Skeletal muscle cell (primary cell): ENCODE data around the gene SSC5D.

Experiments
- DNase-seq: peaks from one replicate; pipeline ENCODE4 v3.0.0-alpha.2; 2010; ENCODE audit warnings: low read depth
- H3K4me3 ChIP-seq: 2 replicates; pipeline ENCODE4 v1.5.1; 2011; ENCODE audit warnings: low read depth, mild to moderate bottlenecking, control low read depth, low read length, moderate library complexity

The SSC5D gene

DNA sequence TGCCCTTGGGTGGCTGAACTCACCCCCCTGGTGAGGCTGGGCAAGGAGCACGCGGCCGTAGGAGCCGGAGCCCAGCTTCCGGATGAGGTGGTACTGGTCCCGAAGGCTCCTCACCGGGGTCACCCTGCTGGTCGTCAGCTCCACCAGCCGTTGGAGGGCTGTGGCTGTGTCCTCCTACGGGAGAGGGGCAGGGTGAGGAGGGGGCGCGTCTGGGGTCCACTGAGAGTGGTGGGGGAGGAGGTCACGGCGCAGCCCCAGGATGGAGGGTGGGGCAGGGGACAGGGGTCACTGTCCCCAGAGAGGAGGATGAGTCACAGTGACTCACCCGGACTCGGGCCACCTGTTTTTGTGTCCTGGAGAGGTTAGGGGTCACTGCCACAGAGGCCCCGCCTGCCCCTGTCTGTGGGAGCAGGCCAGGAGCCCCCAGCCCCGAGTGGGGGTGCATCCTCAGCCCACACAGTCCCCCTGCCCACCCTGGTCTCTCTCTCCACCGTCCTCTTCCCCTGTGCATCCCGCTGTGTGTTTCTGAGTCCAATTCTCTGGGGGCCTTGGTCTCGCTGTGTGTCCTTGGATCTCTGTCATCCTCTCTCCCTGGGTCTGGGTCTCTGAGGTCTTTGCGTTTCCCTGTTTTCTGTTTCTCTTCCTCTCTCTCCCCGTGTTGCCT, 56.7 kb downstream of the SSC5D start:
- DNase-seq: no peak
- H3K4me3 ChIP-seq: no peak overlapping the region

DNA sequence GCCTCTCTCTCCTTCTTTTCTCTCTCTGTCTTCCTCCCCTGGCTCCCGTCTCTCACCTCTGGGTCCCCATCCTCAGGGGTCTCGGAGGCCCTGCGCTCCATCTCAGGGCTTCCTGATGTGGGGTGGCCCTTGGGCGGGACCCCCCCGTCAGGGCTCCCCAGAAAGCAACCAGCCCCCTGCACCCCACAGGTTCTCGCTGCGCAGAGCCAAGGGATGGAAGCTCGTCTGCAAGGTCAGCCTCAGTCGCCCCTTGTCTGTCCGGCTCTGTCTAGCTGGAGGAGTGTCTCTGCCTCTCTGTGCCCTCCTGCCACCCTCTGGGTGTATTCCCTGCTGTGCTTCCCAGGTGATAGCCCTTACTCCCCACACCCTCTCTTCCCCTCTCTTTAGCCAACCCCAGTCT, 57.2 kb downstream of the SSC5D start, which contains the start of gene SBK3:
Gene SBK3, minus strand, starts transcription at position 101 of the 400 bp plus-strand sequence. Its CDS starts 0 bp downstream, at position 101.
- no peak for DNase-seq
- H3K4me3 ChIP-seq: no peak within 1 kb of the TSS

DNA sequence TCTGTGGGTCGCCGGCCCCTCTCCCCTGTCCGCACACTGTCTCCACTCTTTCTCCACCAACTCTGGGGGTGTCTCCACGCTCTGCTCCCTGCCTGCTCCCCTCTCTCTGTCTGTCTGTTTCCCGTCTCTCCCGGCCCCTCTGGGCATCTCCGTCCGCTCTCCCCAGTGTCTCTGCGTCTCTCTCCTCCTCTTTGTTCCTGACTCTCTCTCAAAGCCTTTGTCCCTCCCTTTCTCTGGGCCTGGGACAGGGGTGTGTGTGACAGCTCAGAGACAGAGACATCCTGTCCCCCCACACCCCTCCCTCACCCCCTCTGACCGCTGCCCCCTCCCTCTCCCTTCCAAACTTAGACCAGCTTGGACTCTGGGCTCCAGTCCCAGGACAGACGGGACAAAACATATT, 57.8 kb downstream of the SSC5D start:
- no peak for DNase-seq

DNA sequence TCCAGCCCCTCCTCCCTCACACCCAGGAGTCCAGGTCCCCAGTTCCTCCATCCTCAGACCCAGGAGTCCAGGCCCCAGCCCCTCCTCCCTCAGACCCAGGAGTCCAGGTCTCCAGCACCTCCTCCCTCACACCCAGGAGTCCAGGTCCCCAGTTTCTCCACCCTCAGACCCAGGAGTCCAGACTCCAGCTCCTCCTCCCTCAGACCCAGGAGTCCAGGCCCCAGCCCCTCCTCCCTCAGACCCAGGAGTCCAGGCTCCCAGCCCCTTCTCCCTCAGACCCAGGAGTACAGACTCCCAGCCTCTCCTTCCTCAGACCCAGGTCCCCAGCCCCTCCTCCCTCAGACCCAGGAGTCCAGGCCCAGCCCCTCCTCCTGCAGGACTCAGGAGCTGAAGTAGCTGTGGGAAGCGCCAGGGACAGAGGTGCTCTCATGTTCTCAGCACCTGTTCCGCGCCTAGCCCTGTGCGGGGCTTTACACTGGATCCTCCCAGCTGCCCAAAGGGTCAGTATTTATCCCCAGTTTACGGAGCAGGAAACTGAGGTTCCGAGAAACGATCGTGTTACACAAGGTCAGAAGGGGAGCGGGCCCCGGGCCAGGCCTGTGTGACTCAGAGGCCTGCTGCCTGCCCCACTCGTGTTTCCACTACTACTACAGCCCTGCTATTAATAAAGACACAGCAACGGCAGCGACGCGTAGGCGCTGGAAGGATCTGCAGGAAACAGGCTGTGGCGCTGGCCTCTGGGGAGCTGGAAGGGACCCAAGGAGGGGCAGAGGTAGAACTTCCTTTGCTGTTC, 58.8 kb downstream of the SSC5D start:
- peak; percentile 39 for DNase-seq
- no peak overlapping the region for H3K4me3 ChIP-seq

More for the DNA sequence above, 57.8 kb downstream of the SSC5D start:
- no peak overlapping the region for H3K4me3 ChIP-seq

DNA sequence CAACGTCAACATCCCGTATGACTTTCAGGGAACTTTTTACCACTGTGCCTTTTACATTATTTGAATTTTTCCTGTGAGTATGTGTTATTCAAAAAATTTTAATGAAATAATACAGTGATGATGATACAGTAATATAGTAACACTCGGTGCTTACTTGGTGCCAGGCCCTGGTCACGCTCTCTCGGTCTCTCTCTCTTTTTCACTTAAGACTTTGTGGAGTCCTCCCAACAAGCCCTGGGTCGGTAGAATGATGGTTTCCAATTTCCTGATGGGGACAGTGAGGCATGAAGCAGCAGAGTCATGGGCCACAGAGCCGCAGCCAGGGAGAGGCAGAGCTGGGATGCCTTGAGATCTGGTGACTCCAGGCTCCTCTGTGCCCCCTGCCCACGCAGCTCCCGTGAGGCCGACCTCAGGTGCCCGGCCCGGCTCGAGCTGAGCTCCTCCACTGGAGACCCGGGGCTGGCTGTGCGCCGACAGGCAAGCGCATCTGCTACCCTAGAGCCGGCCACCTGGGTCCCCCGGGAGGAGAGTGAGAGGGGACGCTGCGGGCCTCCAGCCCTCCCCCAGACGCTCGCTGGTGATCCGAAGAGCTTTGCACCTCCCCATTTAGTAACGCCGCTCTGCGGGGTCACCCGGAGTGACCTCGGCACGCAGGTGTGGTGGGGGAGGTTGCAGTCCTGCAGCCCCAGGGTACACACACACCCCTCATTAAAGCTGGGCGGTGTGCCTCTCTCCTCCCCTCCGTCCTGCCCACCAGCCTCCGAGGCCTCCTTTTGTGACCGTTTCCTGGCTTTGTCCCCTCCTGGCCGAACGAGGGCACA, 61.5 kb downstream of the SSC5D start:
- H3K4me3 ChIP-seq: peak overlapping the region; percentile 18
- DNase-seq: peak; percentile 34

DNA sequence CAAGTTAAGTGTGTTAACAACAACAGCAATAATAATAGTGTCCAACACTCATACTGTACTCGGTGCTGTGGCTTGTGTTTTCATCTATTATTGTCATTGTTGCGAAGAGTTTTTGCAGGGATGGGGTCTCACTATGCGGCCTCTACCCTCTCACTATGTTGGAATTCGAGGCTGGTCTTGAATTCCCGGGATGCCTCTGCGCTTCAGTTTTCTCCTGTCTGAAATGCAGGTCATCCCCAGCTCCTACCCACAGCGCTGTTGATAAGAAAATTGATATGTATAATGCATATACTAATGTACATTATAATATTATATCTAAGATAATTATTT, 62.0 kb downstream of the SSC5D start:
- no peak for DNase-seq
- H3K4me3 ChIP-seq: no peak overlapping the region

DNA sequence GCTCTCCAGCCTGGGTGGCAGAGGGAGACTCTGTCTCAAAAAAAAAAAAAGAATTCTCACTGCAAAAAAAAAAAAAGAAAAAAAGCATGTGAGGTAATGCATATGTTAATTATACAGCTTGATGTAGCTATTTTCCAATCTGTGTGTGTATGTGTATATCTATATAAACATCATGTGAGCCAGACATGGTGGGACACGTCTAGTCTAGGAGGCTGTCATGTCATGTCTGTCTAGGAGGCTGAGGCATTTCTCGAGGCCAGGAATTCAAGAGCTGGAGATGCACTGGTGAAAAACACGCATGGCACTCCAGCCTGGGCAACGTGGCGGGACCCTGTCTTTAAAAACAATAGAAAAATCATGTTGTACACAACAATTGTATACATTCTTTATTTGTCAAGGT, 64.0 kb downstream of the SSC5D start:
- no peak overlapping the region for H3K4me3 ChIP-seq
- DNase-seq: no peak

DNA sequence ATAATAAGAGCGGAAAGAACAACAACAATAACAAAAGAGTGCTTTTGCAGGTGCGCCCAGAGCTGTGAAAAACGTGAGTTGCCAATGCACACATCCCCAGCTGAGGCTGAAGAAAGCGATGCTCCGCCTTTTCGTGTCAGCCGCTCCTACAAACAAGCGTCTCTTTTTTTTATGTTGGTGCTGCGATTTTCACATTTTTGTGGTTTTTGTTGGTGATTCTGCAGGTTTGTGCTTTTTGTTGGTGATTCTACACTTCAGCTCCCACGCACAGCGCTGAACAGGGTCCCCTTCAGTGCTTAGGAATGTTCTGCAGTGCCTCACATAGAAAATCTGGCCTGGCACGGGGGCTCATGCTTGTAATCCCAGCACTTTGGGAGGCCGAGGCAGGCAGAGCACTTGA, 64.4 kb downstream of the SSC5D start:
- no peak overlapping the region for H3K4me3 ChIP-seq
- DNase-seq: peak; percentile 83

DNA sequence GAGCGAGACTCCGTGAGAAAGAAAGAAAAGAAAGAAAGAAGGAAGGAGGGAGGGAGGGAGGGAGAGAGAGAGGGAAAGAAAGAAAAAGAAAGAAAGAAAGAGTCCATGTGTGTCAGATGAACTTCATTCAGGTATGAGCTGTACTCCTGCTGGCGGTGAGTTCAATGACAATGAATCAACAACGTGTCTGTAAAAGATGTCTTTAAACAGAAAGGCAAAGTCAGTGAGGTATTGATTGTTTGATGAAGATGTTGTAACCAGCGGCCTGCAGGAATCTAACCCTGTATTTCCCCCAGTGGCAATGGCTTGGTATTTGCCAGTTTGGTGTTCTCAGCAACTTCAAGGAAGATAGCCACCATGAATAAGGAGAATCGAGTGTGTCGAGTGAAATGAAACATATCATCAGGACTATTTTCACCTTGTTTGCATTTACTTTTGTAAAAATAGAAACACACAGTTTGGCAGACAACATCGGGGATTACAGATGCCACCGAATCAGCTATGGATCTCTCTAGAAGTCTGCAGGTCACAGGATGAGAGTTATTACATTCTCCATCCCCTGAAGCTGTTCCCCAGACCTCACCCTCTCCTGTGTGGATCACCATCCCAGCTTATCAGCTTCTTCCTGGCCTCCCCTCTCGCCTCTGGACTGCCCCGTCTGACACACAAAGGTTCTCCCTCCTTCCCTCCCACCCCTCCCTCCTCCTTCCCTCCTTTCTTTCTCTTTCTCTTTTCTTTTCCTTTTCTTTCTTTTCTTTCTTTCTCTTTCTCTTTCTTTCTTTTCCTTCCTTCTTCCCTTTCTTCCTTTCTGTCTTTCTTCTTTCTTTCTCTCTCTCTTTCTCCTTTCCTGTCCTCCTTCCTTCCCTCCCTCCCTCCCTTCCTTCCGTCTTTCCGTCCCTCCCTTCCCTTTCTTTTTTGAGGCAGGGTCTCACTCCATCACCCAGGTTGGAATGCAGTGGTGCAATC, 65.3 kb downstream of the SSC5D start:
- no peak for DNase-seq
- no peak overlapping the region for H3K4me3 ChIP-seq

DNA sequence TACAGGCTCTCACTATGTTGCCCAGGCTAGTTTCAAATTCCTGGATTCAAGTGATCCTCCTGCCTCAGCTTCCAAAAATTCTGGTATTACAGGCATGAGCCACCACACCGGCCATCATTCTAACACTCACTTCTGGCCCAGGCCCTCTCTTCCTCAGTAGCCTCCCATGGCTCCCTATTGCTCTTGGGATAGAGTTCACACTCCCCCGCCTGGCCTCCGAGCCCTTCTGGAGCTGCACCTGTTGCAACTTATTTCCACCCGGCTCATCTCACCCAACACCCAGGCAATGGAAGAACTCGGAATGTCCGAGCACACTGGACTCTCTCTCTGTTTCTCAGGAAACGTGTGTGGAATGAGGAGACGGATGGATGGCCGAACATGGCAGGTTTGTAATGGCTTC, 66.1 kb downstream of the SSC5D start:
- H3K4me3 ChIP-seq: no peak overlapping the region
- no peak for DNase-seq

DNA sequence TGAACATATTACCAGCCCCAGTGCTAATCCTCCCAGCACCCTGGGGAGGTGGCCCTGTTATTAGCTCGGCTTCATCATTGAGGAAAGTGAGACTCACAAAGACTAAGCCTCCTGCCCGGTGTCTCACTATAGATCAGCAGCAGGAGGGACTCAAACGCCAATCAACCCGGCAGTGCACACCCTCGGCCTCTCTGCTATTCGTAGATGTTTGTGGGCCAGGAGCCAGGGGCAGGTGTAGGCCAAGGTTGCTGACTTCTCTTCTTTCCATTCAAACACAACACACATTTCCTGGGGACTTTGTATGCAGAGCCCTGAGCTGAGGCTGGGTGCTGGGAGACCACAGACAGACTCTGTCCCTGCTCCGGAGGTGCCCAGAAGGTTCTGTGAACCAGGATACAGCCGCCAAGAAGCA, 66.5 kb downstream of the SSC5D start:
- no peak overlapping the region for H3K4me3 ChIP-seq
- no peak for DNase-seq

DNA sequence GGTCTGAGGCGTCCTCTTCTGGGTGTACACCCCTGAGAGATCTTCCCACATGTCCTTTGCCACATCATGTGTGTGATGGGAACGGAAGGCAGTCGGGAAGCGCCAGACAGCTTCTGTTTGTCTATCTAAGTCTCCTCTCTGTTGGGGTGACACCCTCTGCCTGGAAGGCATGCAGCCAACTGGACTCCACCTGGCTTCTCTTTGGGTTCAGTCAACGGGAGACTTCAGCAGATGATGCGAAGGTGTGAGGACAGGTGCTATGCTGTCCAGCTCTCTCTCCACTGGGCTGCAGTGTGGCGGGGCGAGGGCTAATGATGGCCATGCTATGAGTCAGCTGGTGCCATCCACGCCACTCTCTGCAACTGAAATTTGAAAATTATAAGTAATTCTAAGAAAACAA, 71.4 kb downstream of the SSC5D start:
- DNase-seq: no peak
- no peak overlapping the region for H3K4me3 ChIP-seq

DNA sequence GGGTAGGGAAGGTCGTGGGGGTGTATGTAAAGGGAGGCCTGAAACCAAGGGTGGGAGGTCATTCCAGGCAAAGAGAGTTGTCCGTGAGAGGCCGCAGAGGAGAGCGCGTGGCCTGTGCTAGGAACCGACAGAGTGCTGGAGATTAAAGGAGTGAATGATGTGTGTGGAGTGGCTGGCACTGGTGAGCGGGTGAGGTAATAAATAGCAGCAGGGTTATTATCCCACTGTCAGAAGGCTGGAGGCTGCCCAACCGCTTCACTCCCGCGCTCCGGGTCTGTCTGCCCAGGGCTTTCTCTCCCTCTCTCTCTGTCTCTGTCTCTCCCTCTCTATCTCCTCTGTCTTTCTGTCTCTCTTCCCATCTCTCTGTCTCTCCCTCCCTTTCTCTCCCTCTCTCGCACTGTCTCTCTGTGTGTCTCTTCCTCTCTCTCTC, 75.0 kb downstream of the SSC5D start:
- no peak for DNase-seq

DNA sequence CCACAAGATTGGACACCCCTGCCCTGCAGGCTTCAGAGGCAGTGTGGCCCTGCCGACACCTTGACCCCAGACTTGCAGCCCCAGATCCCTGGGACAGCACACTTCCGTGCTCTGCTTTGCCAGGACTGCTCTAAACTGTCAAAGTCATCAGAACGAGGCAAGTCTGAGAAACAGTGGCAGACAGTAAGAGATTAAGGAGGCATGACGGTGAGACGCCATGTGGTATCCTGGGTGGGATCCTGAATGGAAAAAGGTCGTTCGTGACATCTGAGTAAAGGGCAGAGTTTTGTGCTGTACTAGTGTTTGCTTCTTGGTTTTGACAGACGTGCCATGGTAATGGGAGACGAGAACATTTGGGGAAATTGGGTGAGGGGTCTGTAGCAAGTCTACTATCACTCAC, 78.6 kb downstream of the SSC5D start:
- H3K4me3 ChIP-seq: no peak overlapping the region
- DNase-seq: no peak

More for the DNA sequence above, 75.0 kb downstream of the SSC5D start:
- H3K4me3 ChIP-seq: no peak overlapping the region

DNA sequence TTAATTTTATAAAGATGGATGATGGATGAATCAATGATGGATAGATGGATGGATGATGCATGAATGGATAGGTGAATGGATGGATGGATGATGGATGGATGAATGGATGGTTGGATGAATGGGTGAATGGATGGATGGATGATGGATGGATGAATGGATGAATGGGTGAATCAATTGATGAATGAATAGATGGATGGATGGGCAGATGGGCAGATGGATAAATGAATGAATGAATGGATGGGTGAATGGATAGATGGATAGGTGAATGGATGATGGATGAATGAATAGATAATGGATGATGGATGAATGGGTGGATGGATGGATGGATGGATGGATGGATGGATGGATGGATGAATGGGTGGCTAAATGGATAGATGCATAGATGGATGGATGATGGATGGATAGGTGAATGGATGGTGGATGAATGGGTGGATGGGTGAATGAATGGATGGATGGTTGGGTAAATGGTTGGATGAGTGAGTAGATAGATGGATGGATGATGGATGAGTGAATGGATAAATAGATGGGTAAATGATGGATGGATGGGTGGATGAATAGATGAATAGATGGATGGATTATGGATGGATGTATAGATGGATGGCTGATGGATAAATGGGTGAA, 79.6 kb downstream of the SSC5D start:
- no peak overlapping the region for H3K4me3 ChIP-seq
- DNase-seq: no peak
